Liver (tissue), 9 donors: ENCODE results near the gene LTA4H. TPM values are rescaled to one million over a fixed set of nuclear protein-coding genes. Genes with fewer than 3 reads are reported as not detected.

Experiments
- DNase-seq: peaks from one replicate; pipeline ENCODE4 v3.0.0-alpha.2; 2017; ENCODE audit warnings: low spot score
- H3K27ac ChIP-seq, 2 donors: one replicate each; pipeline ENCODE4 v1.7.0; 2013; ENCODE audit warnings: inconsistent platforms in 2 of 2, low read length in 2 of 2, control low read depth in 1 of 2, low read depth in 1 of 2, mild to moderate bottlenecking in 1 of 2
- H3K27me3 ChIP-seq, 4 donors: one replicate each; pipeline versions ENCODE4 v1.6.1 to v1.7.0; 2013; ENCODE audit warnings: low read length in 3 of 4, inconsistent platforms in 1 of 4, mild to moderate bottlenecking in 1 of 4, moderate library complexity in 1 of 4; ENCODE audit not compliant: control insufficient read depth in 4 of 4, insufficient read depth in 4 of 4
- H3K36me3 ChIP-seq, 4 donors: one replicate each; pipeline versions ENCODE4 v1.6.1 to v1.7.0; 2013; ENCODE audit warnings: low read length in 3 of 4, mild to moderate bottlenecking in 3 of 4, low read depth in 1 of 4, moderate library complexity in 1 of 4; ENCODE audit not compliant: control insufficient read depth in 4 of 4, insufficient read depth in 3 of 4
- H3K4me1 ChIP-seq, 4 donors: one replicate each; pipeline versions ENCODE4 v1.6.1 to v1.7.0; 2013; ENCODE audit warnings: low read length in 3 of 4, mild to moderate bottlenecking in 3 of 4, moderate library complexity in 1 of 4; ENCODE audit not compliant: control insufficient read depth in 4 of 4, insufficient read depth in 4 of 4
- H3K4me3 ChIP-seq, 3 donors: one replicate each; pipeline versions ENCODE4 v1.6.1 to v1.7.0; 2013; ENCODE audit warnings: low read length in 3 of 3, control low read depth in 1 of 3, low read depth in 1 of 3, mild to moderate bottlenecking in 1 of 3
- H3K9ac ChIP-seq, 2 donors: one replicate each; pipeline ENCODE4 v1.7.0; 2013; ENCODE audit warnings: low read length in 2 of 2, mild to moderate bottlenecking in 2 of 2, moderate library complexity in 2 of 2, control low read depth in 1 of 2, low read depth in 1 of 2
- H3K9me3 ChIP-seq, 4 donors: one replicate each; pipeline versions ENCODE4 v1.6.1 to v1.7.0; 2013; ENCODE audit warnings: low read length in 3 of 4; ENCODE audit not compliant: control insufficient read depth in 4 of 4
- EGR1 ChIP-seq, 2 donors: IDR thresholded peaks; 2 replicates each; pipeline ENCODE4 v1.6.1; 2016 to 2018; ENCODE audit warnings: antibody characterized with exemption in 2 of 2, low read depth in 2 of 2
- FOXA1 ChIP-seq: IDR thresholded peaks from 2 replicates; pipeline ENCODE4 v1.6.1; 2016; ENCODE audit warnings: antibody characterized with exemption
- GABPA ChIP-seq, 2 donors: IDR thresholded peaks in 1 of 2; conservative IDR thresholded peaks in 1 of 2; 2 replicates each; pipeline ENCODE4 v1.6.1; 2016; ENCODE audit warnings: antibody characterized with exemption in 2 of 2, mild to moderate bottlenecking in 1 of 2, moderate library complexity in 1 of 2
- HNF4A ChIP-seq, 2 donors: conservative IDR thresholded peaks; 2 replicates each; pipeline ENCODE4 v1.6.1; 2016; ENCODE audit warnings: antibody characterized with exemption in 2 of 2, mild to moderate bottlenecking in 2 of 2
- HNF4G ChIP-seq: IDR thresholded peaks from 2 replicates; pipeline ENCODE4 v1.6.1; 2016; ENCODE audit warnings: antibody characterized with exemption
- JUND ChIP-seq, 2 donors: IDR thresholded peaks; 2 replicates each; pipeline ENCODE4 v1.6.1; 2016; ENCODE audit warnings: antibody characterized with exemption in 2 of 2
- NR2F2 ChIP-seq: IDR thresholded peaks from 2 replicates; pipeline ENCODE4 v1.6.1; 2016; ENCODE audit warnings: antibody characterized with exemption
- RAD21 ChIP-seq, 2 donors: IDR thresholded peaks; 2 replicates each; pipeline ENCODE4 v1.6.1; 2016; ENCODE audit warnings: antibody characterized with exemption in 2 of 2, mild to moderate bottlenecking in 2 of 2
- SP1 ChIP-seq: IDR thresholded peaks from 2 replicates; pipeline ENCODE4 v1.6.1; 2018; ENCODE audit warnings: antibody characterized with exemption, mild to moderate bottlenecking
- TAF1 ChIP-seq: conservative IDR thresholded peaks from 2 replicates; pipeline ENCODE4 v1.6.1; 2016; ENCODE audit warnings: antibody characterized with exemption, mild to moderate bottlenecking
- YY1 ChIP-seq: IDR thresholded peaks from 2 replicates; pipeline ENCODE4 v1.6.1; 2016; ENCODE audit warnings: antibody characterized with exemption, mild to moderate bottlenecking
- WGBS: extraction: QIAGEN DNeasy Blood & Tissue Kit; methylation state at CpG from one replicate; pipeline ENCODE4 v1.1.7; 2013; 5-methylcytosine and 5-hydroxymethylcytosine counted together
- polyA plus RNA-seq, 2 donors: library from polyadenylated mRNA; stranded (reverse) in 1 of 2; unstranded in 1 of 2; fragments of 200-250 nt in 1 of 2; fragments of >200 nt in 1 of 2; fragmentation: Nextera tagmentation in 1 of 2; extraction: Ambion mirVana in 1 of 2; gene quantifications; one replicate each; pipeline versions ENCODE4 v1.2.1 to v1.2.3, GENCODE V29; 2013 to 2015
- total RNA-seq, 2 donors: library from RNA; depleted of rRNA; stranded (reverse); fragments of >200 nt; gene quantifications; one replicate each; pipeline ENCODE4 v1.2.3, GENCODE V29; 2014
- TF ChIP-seq, protein P1 (sequence below): fragments of 150-350 bp; IDR thresholded peaks from 2 replicates; pipeline ENCODE4 v1.5.1; 2017; ENCODE audit warnings: improper control_type of control experiment, low read depth, low read length; ENCODE audit not compliant: missing input control
- TF ChIP-seq, protein P2 (sequence below): IDR thresholded peaks from 2 replicates; pipeline ENCODE4 v1.6.1; 2016; ENCODE audit warnings: antibody characterized with exemption, mild to moderate bottlenecking
- TF ChIP-seq, protein P3 (sequence below): IDR thresholded peaks from 2 replicates; pipeline ENCODE4 v1.6.1; 2016; ENCODE audit warnings: antibody characterized with exemption
- donor health status: healthy.
- donor health status: healthy.
- donor health status: healthy.
- donor health status: healthy.
- donor health status: healthy.

LTA4H gene
- total and polyA plus RNA-seq, 4 donors: 16.6 to 34.5 (median 20.9) TPM

- Histone ChIP-seq H3K27me3 (no peaks in the 10 kb centered on the region), H3K9ac (no peak overlapping the region), H3K4me1 (no peaks in the 10 kb centered on the region), H3K9me3 (no peaks in the 10 kb centered on the region), H3K36me3 (no peaks in the 10 kb centered on the region), H3K4me3 (no peak overlapping the region), H3K27ac (no peak overlapping the region)
- no peak for DNase-seq
- TF ChIP-seq GABPA (IDR thresholded peaks at IDR 0.05 in 1 of 2, conservative IDR thresholded peaks at IDR 0.05 in 1 of 2) (no peak), HNF4A (conservative IDR thresholded peaks at IDR 0.05) (no peak), FOXA1 (no peak), JUND (IDR thresholded peaks at IDR 0.05) (no peak), EGR1 (IDR thresholded peaks at IDR 0.05; ENCODE audit: low read depth in 2 of 2) (no peak)
- WGBS: 90% methylated on average over 2 of the region's 2 CpGs
These were observed 49.2 kb upstream of the LTA4H start for GRCh38 chr12:96084624-96085023.

DNA sequence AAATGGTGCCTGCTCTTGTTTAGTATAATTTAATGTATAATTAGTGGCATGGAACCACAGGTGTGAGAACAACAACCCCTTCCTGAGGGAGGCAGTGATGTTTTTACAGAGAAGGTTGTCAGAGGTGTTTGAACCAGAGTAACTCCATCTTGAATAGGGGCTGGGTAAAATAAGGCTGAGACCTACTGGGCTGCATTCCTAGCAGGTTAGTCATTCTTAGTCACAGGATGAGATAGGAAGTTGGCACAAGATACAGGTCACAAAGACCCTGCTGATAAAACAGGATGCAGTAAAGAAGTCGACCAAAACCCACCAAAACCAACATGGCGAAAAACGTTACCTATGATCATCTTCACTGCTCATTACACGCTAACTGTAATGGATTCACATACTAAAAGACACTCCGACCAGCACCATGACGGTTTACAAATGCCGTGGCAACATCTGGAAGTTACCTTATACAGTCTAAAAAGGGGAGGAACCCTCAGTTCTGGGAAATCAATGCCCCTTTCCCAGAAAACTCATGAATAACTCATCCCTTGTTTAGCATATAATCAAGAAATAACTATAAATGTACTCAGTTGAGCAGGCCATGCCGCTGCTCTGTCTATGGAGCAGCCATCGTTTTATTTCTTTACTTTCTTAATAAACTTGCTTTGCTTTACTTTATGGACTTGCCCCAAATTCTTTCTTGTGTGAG, 47.8 kb upstream of the LTA4H start:
- H3K9ac ChIP-seq: no peak overlapping the region
- H3K27me3 ChIP-seq: no peaks in the 10 kb centered on the region
- WGBS: 87% methylated on average over 9 of the region's 9 CpGs
- DNase-seq: no peak
- no peaks in the 10 kb centered on the region for H3K4me1 ChIP-seq
- no peaks in the 10 kb centered on the region for H3K36me3 ChIP-seq
- TF ChIP-seq RAD21 (IDR thresholded peaks at IDR 0.05) (no peak), YY1 (no peak), TAF1 (no peak), NR2F2 (no peak), HNF4G (no peak), SP1 (no peak), GABPA (IDR thresholded peaks at IDR 0.05 in 1 of 2, conservative IDR thresholded peaks at IDR 0.05 in 1 of 2) (no peak), JUND (IDR thresholded peaks at IDR 0.05) (no peak)
- TF ChIP-seq, protein P1, sequence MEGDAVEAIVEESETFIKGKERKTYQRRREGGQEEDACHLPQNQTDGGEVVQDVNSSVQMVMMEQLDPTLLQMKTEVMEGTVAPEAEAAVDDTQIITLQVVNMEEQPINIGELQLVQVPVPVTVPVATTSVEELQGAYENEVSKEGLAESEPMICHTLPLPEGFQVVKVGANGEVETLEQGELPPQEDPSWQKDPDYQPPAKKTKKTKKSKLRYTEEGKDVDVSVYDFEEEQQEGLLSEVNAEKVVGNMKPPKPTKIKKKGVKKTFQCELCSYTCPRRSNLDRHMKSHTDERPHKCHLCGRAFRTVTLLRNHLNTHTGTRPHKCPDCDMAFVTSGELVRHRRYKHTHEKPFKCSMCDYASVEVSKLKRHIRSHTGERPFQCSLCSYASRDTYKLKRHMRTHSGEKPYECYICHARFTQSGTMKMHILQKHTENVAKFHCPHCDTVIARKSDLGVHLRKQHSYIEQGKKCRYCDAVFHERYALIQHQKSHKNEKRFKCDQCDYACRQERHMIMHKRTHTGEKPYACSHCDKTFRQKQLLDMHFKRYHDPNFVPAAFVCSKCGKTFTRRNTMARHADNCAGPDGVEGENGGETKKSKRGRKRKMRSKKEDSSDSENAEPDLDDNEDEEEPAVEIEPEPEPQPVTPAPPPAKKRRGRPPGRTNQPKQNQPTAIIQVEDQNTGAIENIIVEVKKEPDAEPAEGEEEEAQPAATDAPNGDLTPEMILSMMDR: no peak
- TF ChIP-seq, protein P2, sequence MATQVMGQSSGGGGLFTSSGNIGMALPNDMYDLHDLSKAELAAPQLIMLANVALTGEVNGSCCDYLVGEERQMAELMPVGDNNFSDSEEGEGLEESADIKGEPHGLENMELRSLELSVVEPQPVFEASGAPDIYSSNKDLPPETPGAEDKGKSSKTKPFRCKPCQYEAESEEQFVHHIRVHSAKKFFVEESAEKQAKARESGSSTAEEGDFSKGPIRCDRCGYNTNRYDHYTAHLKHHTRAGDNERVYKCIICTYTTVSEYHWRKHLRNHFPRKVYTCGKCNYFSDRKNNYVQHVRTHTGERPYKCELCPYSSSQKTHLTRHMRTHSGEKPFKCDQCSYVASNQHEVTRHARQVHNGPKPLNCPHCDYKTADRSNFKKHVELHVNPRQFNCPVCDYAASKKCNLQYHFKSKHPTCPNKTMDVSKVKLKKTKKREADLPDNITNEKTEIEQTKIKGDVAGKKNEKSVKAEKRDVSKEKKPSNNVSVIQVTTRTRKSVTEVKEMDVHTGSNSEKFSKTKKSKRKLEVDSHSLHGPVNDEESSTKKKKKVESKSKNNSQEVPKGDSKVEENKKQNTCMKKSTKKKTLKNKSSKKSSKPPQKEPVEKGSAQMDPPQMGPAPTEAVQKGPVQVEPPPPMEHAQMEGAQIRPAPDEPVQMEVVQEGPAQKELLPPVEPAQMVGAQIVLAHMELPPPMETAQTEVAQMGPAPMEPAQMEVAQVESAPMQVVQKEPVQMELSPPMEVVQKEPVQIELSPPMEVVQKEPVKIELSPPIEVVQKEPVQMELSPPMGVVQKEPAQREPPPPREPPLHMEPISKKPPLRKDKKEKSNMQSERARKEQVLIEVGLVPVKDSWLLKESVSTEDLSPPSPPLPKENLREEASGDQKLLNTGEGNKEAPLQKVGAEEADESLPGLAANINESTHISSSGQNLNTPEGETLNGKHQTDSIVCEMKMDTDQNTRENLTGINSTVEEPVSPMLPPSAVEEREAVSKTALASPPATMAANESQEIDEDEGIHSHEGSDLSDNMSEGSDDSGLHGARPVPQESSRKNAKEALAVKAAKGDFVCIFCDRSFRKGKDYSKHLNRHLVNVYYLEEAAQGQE: no peak
- TF ChIP-seq, protein P3, sequence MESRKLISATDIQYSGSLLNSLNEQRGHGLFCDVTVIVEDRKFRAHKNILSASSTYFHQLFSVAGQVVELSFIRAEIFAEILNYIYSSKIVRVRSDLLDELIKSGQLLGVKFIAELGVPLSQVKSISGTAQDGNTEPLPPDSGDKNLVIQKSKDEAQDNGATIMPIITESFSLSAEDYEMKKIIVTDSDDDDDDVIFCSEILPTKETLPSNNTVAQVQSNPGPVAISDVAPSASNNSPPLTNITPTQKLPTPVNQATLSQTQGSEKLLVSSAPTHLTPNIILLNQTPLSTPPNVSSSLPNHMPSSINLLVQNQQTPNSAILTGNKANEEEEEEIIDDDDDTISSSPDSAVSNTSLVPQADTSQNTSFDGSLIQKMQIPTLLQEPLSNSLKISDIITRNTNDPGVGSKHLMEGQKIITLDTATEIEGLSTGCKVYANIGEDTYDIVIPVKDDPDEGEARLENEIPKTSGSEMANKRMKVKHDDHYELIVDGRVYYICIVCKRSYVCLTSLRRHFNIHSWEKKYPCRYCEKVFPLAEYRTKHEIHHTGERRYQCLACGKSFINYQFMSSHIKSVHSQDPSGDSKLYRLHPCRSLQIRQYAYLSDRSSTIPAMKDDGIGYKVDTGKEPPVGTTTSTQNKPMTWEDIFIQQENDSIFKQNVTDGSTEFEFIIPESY: no peak
- H3K9me3 ChIP-seq: no peaks in the 10 kb centered on the region
- no peak overlapping the region for H3K27ac ChIP-seq
- no peak overlapping the region for H3K4me3 ChIP-seq
